Smooth muscle cell of the brain vasculature (primary cell): ENCODE data around the gene GRIK4.

Source experiments
- DNase-seq: peaks from one replicate; pipeline ENCODE4 v3.0.0-alpha.2; 2012; ENCODE audit warnings: low read depth, low spot score

GRIK4 gene

DNA sequence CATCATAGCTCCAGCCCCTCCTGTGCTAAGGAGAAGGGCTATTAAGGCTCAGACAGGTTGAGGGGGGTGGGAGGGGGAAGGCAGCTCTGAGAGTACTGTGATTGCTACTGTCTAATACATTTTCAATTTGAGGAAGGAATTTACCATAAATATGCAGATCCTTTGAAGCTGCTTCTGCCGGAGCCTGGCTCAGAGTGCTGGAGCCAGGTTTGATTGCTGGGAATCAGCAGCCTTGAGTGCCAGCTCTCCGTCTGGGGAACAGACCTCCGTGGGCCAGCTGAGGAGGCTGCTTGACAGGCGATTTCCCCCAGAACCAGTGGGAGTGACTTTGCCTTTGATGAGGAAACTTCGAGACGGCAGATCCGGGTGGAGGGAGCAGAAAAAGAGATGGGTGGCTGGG lies 370.6 kb downstream of the GRIK4 start:
- no peak for DNase-seq

DNA sequence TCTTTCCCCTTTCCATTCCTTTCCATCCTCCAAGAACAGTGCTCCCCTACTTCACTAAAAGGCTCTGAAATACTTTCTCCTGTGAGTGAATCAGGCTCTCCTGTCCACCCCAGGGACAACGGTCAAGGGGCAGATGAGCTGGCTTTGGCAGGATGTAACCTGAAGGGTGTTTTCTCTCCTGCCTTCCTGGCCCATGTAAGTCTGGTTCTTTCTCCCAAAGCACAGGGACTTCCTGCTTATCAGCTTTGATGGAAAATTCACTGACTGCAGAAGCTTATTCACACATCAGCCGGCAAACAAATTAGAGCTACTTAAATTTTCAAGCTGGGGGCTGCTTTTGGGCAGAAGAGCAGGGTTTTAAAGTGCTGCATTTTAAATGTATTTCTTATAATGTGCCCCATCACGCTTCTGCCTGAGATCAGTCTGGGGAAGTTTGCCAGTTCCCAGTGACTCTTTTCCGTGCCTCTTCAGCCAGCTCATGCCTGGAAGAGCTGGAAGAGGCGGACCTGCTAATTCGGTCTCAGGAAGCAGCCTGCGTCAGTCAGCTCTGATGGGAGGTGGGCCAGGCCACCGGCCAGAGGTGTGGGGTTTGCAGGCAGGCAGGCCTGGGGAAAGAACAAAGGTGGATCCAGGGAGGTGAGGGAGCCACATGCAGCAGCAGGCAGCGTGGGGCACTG lies 372.0 kb downstream of the GRIK4 start:
- DNase-seq: no peak

DNA sequence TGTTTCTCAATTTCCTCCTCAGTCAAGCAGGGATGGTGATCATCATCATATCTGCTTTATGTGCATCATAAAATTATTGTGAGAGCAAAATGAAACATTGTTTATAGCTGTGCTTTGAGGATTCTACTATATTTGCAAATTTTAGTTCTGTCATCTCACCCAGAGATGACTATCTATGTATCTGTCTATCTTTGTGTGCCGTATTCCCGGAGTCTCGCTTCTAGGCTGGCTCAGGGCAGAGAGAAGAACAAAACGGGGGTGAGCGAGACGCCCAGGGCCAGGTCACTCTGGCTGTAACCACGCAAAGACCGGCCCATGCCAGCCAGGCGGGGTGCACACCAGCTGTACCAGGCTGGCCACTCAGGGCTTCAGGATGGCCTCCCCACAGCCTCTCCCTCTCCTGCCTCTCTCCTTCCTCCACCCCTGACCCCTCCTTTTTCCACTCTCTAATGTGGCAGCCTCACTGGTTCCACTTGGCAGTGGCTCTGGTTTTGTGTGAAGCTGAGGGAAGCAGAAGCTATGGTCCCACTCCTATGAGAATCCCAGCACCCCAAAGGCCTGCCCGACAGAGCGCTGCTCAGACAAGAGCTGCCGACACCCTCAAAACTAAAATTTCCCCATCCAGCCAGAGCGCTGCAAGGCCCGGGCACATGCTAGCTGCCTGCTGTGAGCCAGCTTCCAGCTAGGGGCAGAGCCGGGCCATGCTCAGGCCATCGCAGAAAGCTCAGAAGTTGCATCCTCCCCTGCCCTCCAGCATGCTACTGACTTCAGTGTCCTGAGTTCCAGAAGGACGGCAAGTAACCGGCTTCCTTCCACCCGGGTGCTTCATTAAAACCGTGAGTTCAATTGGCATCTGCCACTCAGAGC lies 372.8 kb downstream of the GRIK4 start:
- no peak for DNase-seq

DNA sequence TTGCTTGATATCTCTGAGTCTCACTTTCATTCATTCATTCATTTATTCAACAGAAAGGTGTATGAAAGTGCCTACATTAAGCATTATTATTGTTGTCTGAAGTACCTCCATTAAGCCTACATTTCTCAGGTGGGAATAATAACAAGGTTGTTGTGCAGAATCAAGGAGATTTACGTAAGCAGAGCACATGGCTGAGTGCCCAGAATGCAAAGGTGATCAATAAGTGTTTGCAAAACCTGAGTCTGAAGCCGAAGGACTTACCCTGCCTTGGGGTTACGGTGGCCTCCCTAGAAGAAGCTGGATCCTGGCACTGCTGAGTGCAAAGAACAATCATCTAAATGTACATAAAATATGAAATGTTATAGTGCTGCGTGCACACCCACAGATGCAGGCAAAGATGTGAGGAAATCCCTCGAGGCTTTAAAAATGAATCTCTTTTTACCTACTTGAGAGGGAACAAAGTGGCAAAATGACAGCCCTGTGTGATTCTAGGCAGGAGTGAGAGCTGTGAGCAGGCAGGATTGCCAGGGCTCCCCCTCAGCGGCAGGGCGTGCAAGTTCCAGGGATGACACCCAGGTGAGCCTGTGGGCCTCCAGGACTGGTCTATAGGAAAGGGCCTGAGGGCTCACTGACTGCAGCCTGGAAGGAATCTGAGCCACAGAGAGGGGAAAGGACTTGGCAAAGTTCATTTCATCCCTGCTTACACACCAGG lies 379.2 kb downstream of the GRIK4 start:
- no peak for DNase-seq

DNA sequence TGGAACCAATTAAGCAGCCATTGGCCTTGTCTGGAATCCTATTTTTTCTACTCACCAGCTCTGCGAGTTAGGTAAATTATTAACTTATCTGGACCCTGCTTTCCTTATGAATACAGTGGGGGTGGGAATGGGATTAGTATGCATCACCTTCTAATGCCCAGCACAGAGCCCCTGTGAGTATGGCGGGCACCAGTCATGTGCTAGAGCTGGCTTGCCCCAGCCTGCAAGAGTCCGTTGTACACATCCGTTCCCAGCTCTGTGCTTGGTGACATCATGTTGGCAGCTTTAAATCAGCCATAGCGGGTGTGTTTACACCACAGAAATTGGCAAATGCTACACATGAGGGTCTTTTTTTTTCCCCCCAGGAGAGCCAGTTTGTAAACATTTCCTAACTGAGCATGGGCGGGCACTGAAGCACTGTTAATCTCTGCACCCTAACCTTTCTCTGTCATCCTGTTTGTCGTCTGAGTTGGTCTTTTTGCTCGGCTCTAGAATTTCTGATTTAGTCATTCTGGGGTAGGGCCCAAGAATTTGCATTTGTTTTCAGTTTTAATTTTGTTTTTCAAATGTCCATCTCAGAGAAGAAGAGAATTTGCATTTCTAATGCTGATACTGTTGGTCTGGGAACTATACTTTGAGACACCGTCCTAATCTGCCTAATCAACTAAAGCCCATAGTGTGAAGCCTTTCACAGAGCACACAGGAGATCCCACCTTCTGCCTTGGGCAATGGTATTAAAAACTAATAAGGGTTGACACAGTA lies 382.1 kb downstream of the GRIK4 start:
- no peak for DNase-seq

DNA sequence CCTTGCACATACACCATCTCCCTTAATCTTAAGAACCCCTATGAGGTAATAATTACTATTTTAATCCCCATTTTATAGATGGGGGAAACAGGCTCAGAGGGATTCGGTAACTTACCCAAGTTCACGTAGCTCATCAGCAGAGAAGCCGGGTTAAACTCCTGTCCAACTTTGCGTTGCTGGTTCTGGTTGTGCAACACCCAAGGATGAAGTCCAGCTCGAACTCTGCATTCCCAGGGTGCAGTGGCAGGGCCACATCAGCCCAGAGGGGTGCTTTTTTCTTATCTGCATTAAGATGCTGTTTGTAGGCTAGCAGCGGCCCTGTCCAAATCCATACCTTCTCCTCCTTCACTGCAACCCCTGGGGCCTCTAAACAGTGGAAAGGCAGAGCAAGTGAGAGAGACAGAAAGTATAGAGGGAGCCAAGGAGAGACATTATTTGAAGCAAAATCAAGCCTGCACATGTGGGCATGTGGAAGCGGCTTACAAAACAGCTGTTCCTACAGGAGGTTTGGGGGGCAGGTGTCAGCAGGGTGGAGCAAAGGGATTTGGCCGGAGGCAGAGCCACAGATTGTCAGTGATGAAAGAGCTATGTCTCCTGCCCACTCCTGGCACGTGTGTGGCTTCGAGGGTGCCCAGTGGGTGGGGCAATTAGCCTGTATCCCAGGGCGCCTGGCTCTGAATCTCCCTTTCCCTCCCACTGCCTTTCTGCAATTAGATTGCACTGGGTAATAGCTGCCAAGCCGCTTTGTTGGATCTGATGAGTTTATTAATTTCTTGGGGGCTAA lies 382.8 kb downstream of the GRIK4 start:
- DNase-seq: no peak

DNA sequence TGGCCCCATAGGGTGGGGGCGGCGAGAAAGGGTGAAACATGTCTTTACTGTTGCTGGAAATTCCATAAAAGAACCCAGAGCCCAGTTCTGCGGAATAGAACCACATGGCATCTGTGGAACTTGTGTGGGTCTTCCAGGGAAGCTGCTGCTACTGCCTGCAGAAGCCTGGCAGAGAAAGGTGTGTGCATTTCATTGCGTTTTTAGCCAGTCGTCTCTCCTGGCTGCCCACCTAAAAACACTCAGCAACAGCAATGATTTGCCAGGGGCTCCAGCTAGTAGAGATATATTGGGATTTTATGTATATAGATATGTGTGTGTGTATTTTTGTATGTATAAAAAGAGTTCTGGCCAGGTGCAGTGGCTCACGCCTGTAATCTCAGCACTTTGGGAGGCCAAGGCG lies 385.1 kb downstream of the GRIK4 start:
- no peak for DNase-seq

DNA sequence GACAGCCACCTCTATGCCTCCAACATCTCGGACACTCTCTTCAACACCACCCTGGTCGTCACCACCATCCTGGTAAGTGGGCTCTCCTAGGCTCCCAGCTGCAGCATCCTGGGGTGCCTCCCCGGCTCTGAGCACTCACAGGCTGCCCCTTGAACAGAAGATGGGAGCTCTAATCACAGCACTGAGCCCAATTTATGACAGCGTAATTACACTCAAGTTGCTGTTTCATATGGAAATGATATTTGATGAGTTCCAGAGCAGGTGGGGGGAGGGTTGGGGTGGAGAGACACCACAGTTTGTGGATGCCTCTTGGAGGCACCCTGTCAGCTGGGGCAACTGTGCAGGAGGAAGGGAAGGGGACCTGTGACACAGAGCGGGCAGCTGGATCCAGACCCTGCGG lies 387.0 kb downstream of the GRIK4 start:
- no peak for DNase-seq

DNA sequence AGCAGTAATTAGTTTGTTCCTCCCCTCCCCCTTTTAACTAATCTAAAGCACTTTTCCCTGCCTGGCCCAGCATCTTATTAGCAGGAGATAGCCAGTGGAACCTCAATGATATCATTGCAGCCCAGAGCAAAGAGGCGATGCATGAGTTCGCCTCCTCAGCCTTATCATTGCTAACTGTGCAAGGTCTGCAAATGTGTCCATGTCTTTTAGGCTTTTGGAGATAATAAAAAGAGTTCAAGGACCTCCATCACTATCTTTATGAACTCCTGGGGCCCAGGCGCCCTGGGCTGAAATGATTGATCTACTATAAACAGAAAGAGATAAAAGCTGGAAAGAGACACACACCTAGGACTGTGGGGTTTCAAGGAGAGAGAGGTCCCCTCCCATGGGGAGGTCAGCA lies 388.2 kb downstream of the GRIK4 start:
- DNase-seq: no peak

DNA sequence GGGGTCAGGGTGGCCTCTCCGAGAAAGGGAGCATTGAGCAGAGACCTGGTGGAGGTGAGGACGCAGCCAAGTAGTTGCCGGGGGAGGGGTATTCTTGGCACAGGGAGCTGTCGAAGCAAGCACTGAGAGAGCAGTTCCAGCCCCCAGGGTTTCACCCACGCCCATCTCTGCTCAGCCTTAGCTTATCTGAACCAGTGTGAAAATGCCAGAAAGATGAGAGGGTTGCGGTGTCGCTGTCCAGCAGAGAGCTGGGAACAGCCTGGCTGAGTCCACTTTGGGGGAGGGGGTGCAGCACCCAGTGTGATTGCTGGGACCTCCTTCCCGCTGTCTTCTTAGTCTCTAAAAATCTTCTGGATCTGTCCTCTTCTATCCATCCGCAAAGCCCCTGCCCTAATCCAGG lies 389.1 kb downstream of the GRIK4 start:
- DNase-seq: no peak

DNA sequence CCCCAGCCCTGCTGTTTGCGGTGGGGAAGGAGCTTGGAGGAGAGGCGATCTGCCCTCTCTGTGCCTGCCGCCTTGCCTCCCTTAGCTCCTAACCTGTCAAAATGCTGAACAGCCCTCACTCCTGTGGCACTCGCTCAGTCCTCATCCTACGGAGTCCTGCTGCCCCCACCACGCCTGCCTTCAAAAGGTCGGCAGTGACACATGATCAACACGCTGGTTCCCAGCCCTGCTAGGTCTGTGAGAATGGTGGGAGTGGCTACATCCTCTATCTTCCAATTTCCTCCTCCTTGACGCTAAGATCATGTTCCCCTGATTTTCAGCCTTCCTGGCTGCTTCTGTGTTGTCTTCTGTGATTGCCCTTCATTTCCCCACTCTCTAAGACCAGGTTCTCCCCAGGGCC lies 392.1 kb downstream of the GRIK4 start:
- no peak for DNase-seq

DNA sequence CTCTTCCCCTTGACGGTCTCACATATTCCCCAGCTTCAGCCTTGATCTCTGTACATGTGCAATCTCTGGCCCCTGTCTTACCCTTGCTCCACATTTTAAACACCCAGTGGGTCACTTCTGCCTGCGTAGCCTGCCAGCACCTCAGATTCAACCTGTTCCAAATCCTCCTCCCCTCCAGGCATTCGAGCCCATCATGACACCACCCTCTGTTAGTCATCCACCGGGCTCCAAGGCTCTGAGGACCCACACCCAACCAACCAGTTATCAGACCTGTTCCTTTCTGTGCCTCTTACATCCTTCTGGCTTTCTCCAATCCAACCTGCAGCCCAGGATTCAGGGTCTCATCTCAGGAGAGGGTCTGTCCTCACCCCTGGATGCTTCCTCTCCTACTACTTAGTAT lies 392.6 kb downstream of the GRIK4 start:
- DNase-seq: no peak

DNA sequence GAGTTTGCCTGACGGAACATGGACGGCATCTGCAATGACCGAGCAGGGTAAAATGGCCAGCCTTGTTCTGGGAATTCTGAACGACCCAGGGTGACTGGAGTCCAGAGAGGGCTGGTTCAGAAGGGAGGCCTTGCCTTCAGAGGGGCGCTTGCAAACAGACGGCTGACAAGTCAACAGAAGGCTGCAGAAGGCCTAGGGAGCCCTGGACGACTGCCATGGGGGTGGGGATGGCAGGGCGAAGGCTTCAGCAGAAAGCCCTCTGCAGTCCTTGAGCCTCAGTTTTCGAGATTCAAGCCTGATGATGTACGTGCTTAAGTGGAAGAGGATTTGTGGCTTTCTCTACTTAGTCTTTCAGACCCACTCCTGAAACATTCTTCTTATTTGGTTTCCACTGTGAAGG lies 395.2 kb downstream of the GRIK4 start:
- DNase-seq: no peak

DNA sequence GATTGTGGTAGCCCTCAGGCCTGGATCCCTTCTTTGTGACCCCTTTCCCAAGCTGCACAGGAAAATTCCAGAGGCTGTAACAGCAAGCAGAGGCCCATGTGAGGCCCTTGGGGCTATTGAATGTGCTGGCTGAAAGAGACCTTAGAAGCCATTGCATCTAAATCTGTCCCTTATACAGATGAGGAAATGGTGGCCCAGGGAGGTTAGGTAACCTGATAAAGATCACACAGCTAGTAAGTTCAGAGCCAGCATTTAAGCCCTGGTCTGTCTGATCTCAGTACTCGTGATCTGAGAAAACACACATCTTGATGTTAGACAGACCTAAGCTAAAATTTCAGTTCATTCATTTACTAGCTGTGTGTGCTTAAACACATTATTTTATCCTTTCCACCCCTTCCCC lies 396.4 kb downstream of the GRIK4 start:
- DNase-seq: no peak

DNA sequence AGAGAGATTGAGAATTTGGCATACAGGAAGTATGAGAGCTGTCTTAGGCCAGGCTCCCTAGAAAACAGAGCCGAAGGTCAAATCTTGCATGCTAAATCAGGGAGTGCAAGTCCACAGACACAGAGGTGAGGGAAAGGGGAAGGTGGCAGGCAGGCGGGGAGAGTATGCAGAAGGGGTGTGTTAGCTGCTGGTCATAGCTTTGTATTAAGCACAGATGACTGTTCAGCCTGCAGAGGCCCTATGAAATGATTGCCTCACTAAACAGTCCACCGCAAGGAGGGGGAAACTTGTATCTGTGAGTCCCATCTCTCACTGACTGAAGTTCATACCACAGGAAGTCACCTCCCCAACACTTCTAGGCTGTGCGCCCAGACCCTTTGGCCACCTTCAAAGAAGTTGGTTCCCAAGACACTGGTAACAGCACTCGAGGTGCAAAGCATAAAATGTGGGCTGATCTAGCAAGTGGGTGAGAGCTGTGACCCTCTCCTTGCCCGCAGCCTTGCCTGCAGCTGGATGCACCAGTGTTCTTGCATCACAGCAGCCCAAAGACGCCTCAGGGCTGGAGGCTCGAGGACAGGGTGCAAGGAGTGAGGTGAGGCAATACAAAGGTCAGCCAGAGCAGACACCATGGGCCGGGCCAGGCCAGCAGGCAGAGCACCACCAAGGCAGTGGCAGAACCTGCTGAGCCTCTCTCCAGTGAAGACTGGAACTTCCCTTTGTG lies 397.1 kb downstream of the GRIK4 start:
- no peak for DNase-seq

DNA sequence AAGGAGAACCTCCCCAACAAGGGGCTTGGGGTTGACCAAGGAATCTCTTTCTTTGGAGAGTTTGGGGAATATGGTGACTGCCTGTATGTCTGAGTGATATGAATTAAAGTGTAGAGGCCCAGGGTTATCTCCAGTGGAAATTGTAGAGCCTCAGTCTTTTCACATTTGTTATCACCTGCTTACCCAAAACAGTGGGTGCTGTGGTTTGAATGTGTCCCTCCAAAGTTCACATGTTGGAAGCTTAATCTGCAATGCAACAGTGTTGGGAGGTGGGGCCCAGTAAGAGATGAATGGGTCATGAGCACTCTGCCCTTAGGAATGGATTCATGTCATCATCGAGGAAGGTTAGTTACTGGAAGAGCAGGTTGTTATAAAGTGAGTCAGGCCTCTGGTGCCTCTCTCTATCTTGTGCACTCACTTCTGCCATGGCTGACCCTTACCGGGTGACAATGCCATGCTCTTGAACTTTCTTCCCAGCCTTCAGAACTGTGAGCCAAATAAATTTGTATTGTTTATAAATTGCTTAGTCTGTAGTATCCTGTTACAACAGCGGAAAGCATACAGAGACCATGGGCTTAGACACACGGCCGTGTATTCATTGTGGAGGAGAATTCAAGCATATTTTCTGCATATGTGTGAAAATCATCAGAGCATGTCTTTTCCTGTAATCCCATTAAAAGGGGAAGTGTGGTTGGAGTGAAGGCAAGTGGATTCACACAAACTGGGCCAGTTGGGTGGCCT lies 398.3 kb downstream of the GRIK4 start:
- no peak for DNase-seq

DNA sequence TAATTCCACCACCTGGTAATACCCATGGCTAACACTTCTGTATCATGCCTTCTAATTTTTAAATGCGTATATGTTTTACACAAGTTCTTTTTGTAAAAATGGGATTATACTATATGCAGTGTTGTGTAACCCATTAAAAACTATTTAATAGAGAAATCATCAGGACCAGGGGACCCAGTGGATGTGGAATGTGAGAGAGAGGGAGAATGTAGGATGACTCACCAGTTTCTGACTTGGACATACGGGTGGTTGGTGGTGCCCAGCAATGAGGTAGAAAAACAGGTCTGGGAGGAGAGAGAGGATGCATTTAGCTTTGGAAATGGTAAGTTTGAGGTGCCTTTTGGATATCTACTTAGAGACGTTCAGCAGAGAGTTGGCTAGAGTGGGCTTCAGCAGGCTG lies 400.4 kb downstream of the GRIK4 start:
- no peak for DNase-seq

DNA sequence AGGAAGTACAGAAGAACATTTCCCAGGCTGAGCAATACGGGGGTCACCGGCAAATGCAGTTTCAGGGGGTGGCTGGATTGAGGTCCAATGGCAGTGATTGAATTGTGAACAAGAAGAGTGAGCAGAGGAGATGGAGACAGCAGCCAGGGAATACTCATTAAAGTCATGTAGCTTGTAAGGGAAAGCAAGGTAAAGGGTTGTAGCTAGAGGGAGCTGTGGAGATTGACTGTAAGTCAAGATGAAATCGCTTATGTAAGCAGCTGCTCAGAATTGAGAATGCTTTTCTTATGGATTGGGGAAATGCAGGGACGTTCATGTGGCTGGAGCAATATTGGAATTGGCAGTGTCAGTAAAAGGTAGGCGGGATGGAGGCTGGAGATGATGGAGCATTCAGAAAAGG lies 401.0 kb downstream of the GRIK4 start:
- DNase-seq: no peak

DNA sequence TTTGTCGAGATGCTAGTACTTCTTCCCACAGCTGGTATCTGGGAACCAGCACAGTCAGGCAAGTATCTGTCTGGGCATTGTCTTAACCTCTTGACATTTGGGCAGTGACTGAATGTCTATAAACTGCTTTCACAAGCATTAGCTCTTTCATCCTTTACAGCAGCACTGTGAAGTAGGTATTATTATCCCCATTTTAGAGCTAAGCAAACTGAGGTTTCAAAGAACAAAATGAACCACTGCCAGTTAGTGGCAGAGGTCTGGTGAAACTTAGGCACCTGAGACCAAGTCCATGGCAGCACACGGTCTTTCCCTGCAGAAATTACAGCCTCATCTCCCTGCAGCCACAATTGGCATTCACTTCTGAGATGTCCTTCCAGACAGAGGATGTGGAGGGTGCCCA lies 401.4 kb downstream of the GRIK4 start:
- no peak for DNase-seq

DNA sequence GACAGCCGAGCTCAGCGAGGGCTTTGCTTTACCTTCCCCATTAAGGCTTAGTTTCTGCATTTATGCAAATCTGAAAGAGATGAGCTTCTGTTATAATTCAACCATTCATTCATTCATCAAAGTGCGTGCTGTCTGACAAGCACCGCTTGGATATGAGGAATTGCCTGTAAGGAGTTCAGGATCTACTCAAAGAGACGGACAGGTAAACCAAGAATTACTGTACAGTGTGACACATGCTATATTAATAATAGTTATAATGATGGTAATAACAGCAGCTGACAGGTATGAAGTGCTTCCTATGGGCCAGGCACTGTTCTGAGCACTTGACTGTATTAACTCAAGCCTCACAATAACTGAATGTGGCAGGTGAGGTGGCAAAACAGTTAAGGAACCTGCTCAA lies 402.5 kb downstream of the GRIK4 start:
- DNase-seq: no peak
